Measurements from ENCODE around the gene TMEM215. TPM values are rescaled to one million over a fixed set of nuclear protein-coding genes. Genes with fewer than 3 reads are reported as not detected.

The TMEM215 gene
- total and polyA plus RNA-seq, 2 of the 8 experiments (the other 6 are each of a cell fraction or from before 2014, with no cell fraction given): 0.33 to 0.67 TPM

DNA sequence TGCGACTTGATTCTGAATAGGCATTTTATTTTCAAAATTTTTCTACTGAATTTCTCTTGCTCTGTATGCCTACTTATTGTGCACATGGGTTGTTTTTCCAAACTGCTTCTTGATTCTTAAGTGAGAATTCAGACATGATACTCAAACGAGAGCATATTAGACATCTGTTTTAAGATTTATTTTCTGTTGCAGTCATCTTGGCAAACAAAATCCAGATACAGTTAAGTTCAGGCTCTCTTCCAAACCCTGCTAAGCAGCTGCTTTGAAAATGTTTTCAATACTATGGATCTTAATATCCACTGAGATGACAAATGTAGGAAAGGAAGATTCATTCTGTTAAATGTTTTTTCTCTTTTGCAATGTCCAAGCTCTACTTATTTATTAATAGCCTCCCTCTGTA is 4.5 kb downstream of the TMEM215 start:
- H2AFZ ChIP-seq (ENCODE audit: low read length): no peak overlapping the region
- no peak overlapping the region for H3K9ac ChIP-seq (replicated peaks in 1 of 4; ENCODE audit: extremely low read depth in 1 of 4, low read depth in 3 of 4, low read length in 3 of 4)
- 83% methylated on average over 2 of the region's 2 CpGs; no CpG with 5 or more reads in 1 of the 2 experiments for WGBS, 2 experiments (ENCODE audit: extremely low coverage in 1 of 2, insufficient coverage in 1 of 2, insufficient read length in 1 of 2, insufficient replicate concordance in 2 of 2, low coverage in 1 of 2, low lambda C conversion rate in 2 of 2, missing lambda C conversion rate in 1 of 2)
- TF ChIP-seq CREB1 (IDR thresholded peaks at IDR 0.05) (no peak), JUND (IDR thresholded peaks at IDR 0.05; ENCODE audit: low read length) (no peak), PHF8 (conservative IDR thresholded peaks at IDR 0.05; ENCODE audit: low read depth, low read length) (no peak), SIRT6 (IDR thresholded peaks at IDR 0.05; ENCODE audit: low read length) (no peak), NRF1 (IDR thresholded peaks at IDR 0.05; ENCODE audit: low read depth, low read length) (no peak), CTBP2 (IDR thresholded peaks at IDR 0.05; ENCODE audit: borderline replicate concordance, insufficient read depth, insufficient read length, low read length) (no peak), TAF7 (optimal IDR thresholded peaks at IDR 0.05; ENCODE audit: borderline replicate concordance, low read depth, low read length) (no peak)
- H2AK5ac ChIP-seq (ENCODE audit: low read depth, low read length): no peak overlapping the region
- peaks cover 7 to 26% (median 17%) of the 10 kb centered on the region in 4 experiments for H3K27me3 ChIP-seq (replicated peaks in 1 of 4; ENCODE audit: control insufficient read depth in 3 of 4, extremely low read depth in 1 of 4, insufficient read depth in 3 of 4, low read length in 3 of 4)
- no peak overlapping the region for H3K18ac ChIP-seq (ENCODE audit: extremely low read depth, low read length)
- H3K4me3 ChIP-seq (ENCODE audit: extremely low read depth in 1 of 4, insufficient read depth in 2 of 4, low read depth in 3 of 4, low read length in 4 of 4): no peak overlapping the region
- no peak overlapping the region for H2BK15ac ChIP-seq (ENCODE audit: low read length)
- H3K23me2 ChIP-seq (ENCODE audit: low read depth, low read length): peaks cover 7% of the 10 kb centered on the region; the same call in 1 of the 2 replicates
- no peak overlapping the region for H2BK20ac ChIP-seq (ENCODE audit: low read length)
- H3K56ac ChIP-seq (replicated peaks; ENCODE audit: insufficient read length, low read depth, low read length): no peak overlapping the region
- H4K91ac ChIP-seq (replicated peaks; ENCODE audit: insufficient read length, low read length): no peak overlapping the region
- H4K8ac ChIP-seq (ENCODE audit: extremely low read depth, insufficient read depth, low read length): no peak overlapping the region
- no peak overlapping the region for H2BK12ac ChIP-seq (ENCODE audit: low read depth, low read length)
- POLR2A ChIA-PET (ENCODE audit: partially characterized antibody): no interaction called here
- H4K5ac ChIP-seq (ENCODE audit: insufficient read length, low read depth, low read length): no peak overlapping the region
- no peaks in the 10 kb centered on the region for H3K79me2 ChIP-seq (ENCODE audit: control insufficient read depth in 1 of 2, insufficient read depth in 2 of 2, low read length in 2 of 2)
- peaks cover 0 to 5% (median 2%) of the 10 kb centered on the region in 4 experiments; a peak in 2 of 7 replicates for H3K4me1 ChIP-seq (replicated peaks in 1 of 4; ENCODE audit: control insufficient read depth in 3 of 4, insufficient read depth in 4 of 4, low read length in 3 of 4)
- no peak overlapping the region for H3K23ac ChIP-seq (ENCODE audit: insufficient read length)
- no peak overlapping the region for H3K4me2 ChIP-seq (ENCODE audit: insufficient read depth in 1 of 2, low read depth in 2 of 2, low read length in 2 of 2)
- no peaks in the 10 kb centered on the region for H3K9me3 ChIP-seq (ENCODE audit: insufficient read depth in 2 of 2, low read depth in 1 of 2, low read length in 1 of 2)
- CTCF ChIA-PET (ENCODE audit: partially characterized antibody): no interaction called here
- H2BK120ac ChIP-seq (replicated peaks; ENCODE audit: low read depth, low read length): no peak overlapping the region
- H3K27ac ChIP-seq (ENCODE audit: low read depth, low read length): no peak overlapping the region
- no peaks in the 10 kb centered on the region for H3K79me1 ChIP-seq (ENCODE audit: low read depth, low read length)
- H4K20me1 ChIP-seq (replicated peaks in 1 of 2; ENCODE audit: control insufficient read depth in 1 of 2, insufficient read depth in 2 of 2, low read length in 2 of 2): no peaks in the 10 kb centered on the region
- FAIRE-seq: no peak
- no peak overlapping the region for H3K4ac ChIP-seq (replicated peaks; ENCODE audit: insufficient read length, low read depth, low read length)
- H2BK5ac ChIP-seq (ENCODE audit: low read depth, low read length): no peak overlapping the region
- DNase-seq (ENCODE audit: low read depth in 1 of 2, low spot score in 2 of 2): no peak
- H3K36me3 ChIP-seq (ENCODE audit: control insufficient read depth in 2 of 4, insufficient read depth in 4 of 4, low read length in 3 of 4): no peaks in the 10 kb centered on the region
- H3K14ac ChIP-seq (ENCODE audit: insufficient read length): no peak overlapping the region

All from H1 (cell line).